Nephron progenitor cell (in vitro differentiated cells): ENCODE results near the gene TYMS.

Experiments
- DNase-seq: peaks from one replicate; pipeline ENCODE4 v3.0.0; 2021
- H3K27ac Mint-ChIP-seq: 2 replicates; pipeline ENCODE4 v1.8.0; 2021; ENCODE audit warnings: mild to moderate bottlenecking, moderate library complexity, mixed read lengths
- H3K27me3 Mint-ChIP-seq: 2 replicates; pipeline ENCODE4 v1.8.0; 2021; ENCODE audit warnings: mild to moderate bottlenecking, low read depth, mixed read lengths; ENCODE audit not compliant: poor library complexity
- H3K36me3 Mint-ChIP-seq: 2 replicates; pipeline ENCODE4 v1.8.0; 2021; ENCODE audit warnings: low read depth, mixed read lengths
- H3K4me1 Mint-ChIP-seq: 2 replicates; pipeline ENCODE4 v1.8.0; 2021; ENCODE audit warnings: mixed read lengths
- H3K4me3 Mint-ChIP-seq: 2 replicates; pipeline ENCODE4 v1.8.0; 2021; ENCODE audit warnings: mild to moderate bottlenecking, moderate library complexity, mixed read lengths
- H3K9me3 Mint-ChIP-seq: 2 replicates; pipeline ENCODE4 v1.8.0; 2021; ENCODE audit warnings: mild to moderate bottlenecking, moderate library complexity, mixed read lengths
- CTCF ChIP-seq: fragments of 200-600 bp; sonication (generic); IDR thresholded peaks from 2 replicates; pipeline ENCODE4 v1.5.0; 2021; ENCODE audit warnings: antibody characterized with exemption

Gene TYMS

GRCh38 chr18:673769-674168, 16.3 kb downstream of the TYMS start:
- no peaks in the 10 kb centered on the region for H3K27me3 Mint-ChIP-seq
- no peak for DNase-seq
- no peak for TF ChIP-seq CTCF
- H3K4me3 Mint-ChIP-seq = no peak overlapping the region
- no peak overlapping the region for H3K27ac Mint-ChIP-seq
- no peaks in the 10 kb centered on the region for H3K9me3 Mint-ChIP-seq
- no peaks in the 10 kb centered on the region for H3K4me1 Mint-ChIP-seq
- peaks cover 63% of the 10 kb centered on the region for H3K36me3 Mint-ChIP-seq

- no peaks in the 10 kb centered on the region for H3K4me1 Mint-ChIP-seq
- H3K27me3 Mint-ChIP-seq = no peaks in the 10 kb centered on the region
- no peak overlapping the region for H3K4me3 Mint-ChIP-seq
- no peak for TF ChIP-seq CTCF
- peaks cover 57% of the 10 kb centered on the region for H3K36me3 Mint-ChIP-seq
- no peaks in the 10 kb centered on the region for H3K9me3 Mint-ChIP-seq
- H3K27ac Mint-ChIP-seq = peak overlapping the region; percentile 36
- DNase-seq = no peak
Measured at GRCh38 chr18:675307-675706, 17.9 kb downstream of the TYMS start.

GRCh38 chr18:676069-676468, 18.6 kb downstream of the TYMS start:
- no peak overlapping the region for H3K4me3 Mint-ChIP-seq
- DNase-seq = no peak
- H3K27ac Mint-ChIP-seq = peak overlapping the region; percentile 72
- peaks cover 53% of the 10 kb centered on the region for H3K36me3 Mint-ChIP-seq
- H3K9me3 Mint-ChIP-seq = no peaks in the 10 kb centered on the region
- TF ChIP-seq CTCF = no peak
- H3K4me1 Mint-ChIP-seq = no peaks in the 10 kb centered on the region
- no peaks in the 10 kb centered on the region for H3K27me3 Mint-ChIP-seq

- H3K4me1 Mint-ChIP-seq = no peaks in the 10 kb centered on the region
- H3K9me3 Mint-ChIP-seq = no peaks in the 10 kb centered on the region
- peaks cover 51% of the 10 kb centered on the region for H3K36me3 Mint-ChIP-seq
- DNase-seq = no peak
- no peak overlapping the region for H3K4me3 Mint-ChIP-seq
- TF ChIP-seq CTCF = no peak
- peak overlapping the region; percentile 72 for H3K27ac Mint-ChIP-seq
- H3K27me3 Mint-ChIP-seq = no peaks in the 10 kb centered on the region
Measured at GRCh38 chr18:676736-677135, 19.3 kb downstream of the TYMS start.

DNA sequence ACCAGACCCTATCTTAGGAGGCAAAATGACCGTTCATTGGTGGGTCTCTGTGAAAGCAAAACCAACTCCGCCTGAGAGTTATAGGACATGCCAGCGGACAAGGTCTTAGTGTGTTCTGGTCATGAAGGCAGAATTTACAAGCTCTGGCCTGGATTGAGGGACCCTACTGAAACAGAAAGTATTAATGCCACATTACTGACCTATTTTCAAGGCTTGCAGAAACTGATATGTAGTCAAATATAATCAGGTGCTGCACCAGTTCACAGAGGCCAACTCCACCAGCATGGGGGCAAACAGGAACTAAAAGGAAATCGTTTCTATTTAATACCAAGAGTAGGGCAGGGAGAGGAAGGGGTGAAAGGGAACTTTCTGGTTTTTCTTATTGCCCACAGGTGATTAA, 19.7 kb downstream of the TYMS start:
- H3K4me1 Mint-ChIP-seq = no peaks in the 10 kb centered on the region
- H3K27me3 Mint-ChIP-seq = no peaks in the 10 kb centered on the region
- H3K9me3 Mint-ChIP-seq = no peaks in the 10 kb centered on the region
- H3K36me3 Mint-ChIP-seq = peaks cover 54% of the 10 kb centered on the region
- TF ChIP-seq CTCF = no peak
- no peak for DNase-seq
- H3K27ac Mint-ChIP-seq = peak overlapping the region; percentile 72
- no peak overlapping the region for H3K4me3 Mint-ChIP-seq

DNA sequence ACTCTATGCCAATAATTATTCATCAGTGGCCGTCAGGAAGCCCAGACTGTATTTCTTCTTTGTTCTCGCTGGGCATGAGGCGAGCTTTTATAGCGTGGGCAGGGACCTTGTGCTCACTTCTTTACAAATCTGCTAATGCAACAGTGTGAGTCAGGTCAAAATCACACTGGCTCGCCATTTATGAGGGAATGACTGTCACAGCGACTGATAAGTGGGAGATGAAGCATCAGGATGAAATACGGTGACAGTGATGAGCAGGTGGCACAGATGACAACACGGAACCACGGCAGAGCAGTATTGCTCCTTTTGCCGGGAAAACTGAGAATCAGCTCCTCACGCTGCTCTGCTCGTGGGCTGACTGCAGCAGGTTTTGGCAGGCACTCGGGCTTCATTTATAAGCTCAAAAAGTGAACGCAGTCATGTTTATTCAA, 20.5 kb downstream of the TYMS start:
- no peak overlapping the region for H3K4me3 Mint-ChIP-seq
- peaks cover 50% of the 10 kb centered on the region for H3K36me3 Mint-ChIP-seq
- no peaks in the 10 kb centered on the region for H3K9me3 Mint-ChIP-seq
- no peak for DNase-seq
- no peak for TF ChIP-seq CTCF
- H3K27ac Mint-ChIP-seq = peak overlapping the region; percentile 70
- H3K27me3 Mint-ChIP-seq = no peaks in the 10 kb centered on the region
- no peaks in the 10 kb centered on the region for H3K4me1 Mint-ChIP-seq
